HG03196 (cell line): Measurements from ENCODE around the gene CTR9.

Experiments used
- ATAC-seq: cut with Tn5 transposase; IDR thresholded peaks from one replicate; pipeline ENCODE4 v1.9.1; 2021; ENCODE audit not compliant: unreplicated experiment

The CTR9 gene

GRCh38 chr11:10750838-10751580 lies at the start of gene CTR9:
CTR9 (plus strand) TSS chr11:10751246; CDS start chr11:10751413, 167 bp downstream.
- ATAC-seq: peak; percentile 93

GRCh38 chr11:10701982-10702381 lies 49.1 kb upstream of the CTR9 start:
- ATAC-seq: no peak

- ATAC-seq: no peak
These were observed 42.9 kb upstream of the CTR9 start for GRCh38 chr11:10708131-10708530.

- ATAC-seq: no peak
These were observed 41.6 kb upstream of the CTR9 start for GRCh38 chr11:10709299-10710086.

GRCh38 chr11:10715571-10715970 lies 35.5 kb upstream of the CTR9 start:
- no peak for ATAC-seq

- ATAC-seq: no peak
These were observed 34.9 kb upstream of the CTR9 start for GRCh38 chr11:10716122-10716521.

- no peak for ATAC-seq
These were observed 34.3 kb upstream of the CTR9 start for GRCh38 chr11:10716543-10717259.

GRCh38 chr11:10719616-10720015 lies 31.4 kb upstream of the CTR9 start:
- no peak for ATAC-seq

- no peak for ATAC-seq
These were observed 30.1 kb upstream of the CTR9 start for GRCh38 chr11:10720881-10721376.

GRCh38 chr11:10722307-10722706 lies 28.7 kb upstream of the CTR9 start:
- ATAC-seq: no peak

- no peak for ATAC-seq
These were observed 25.7 kb upstream of the CTR9 start for GRCh38 chr11:10725114-10725906.

GRCh38 chr11:10725907-10726253 lies 25.2 kb upstream of the CTR9 start:
- ATAC-seq: no peak

GRCh38 chr11:10727146-10727851 lies 23.7 kb upstream of the CTR9 start:
- no peak for ATAC-seq

- no peak for ATAC-seq
These were observed 22.9 kb upstream of the CTR9 start for GRCh38 chr11:10728154-10728553.

GRCh38 chr11:10728789-10729472 lies 22.1 kb upstream of the CTR9 start:
- ATAC-seq: no peak

GRCh38 chr11:10730151-10730550 lies 20.9 kb upstream of the CTR9 start:
- ATAC-seq: no peak

GRCh38 chr11:10731064-10731680 lies 19.9 kb upstream of the CTR9 start:
- no peak for ATAC-seq

GRCh38 chr11:10735481-10736475 lies 15.3 kb upstream of the CTR9 start:
- peak; percentile 97 for ATAC-seq
